Erythroblast (primary cell): ENCODE measurements around the gene CTAG2.
"Not testable (repeated sequence)": the region's sequence is repeated elsewhere in the genome, so short reads cannot be mapped to it uniquely, and the experiment has no call there.

Experiments
- GATA1 ChIP-seq: IDR thresholded peaks from 2 replicates; pipeline ENCODE4 v1.6.1; 2011; ENCODE audit warnings: low read depth, mild to moderate bottlenecking, control low read depth, low read length, moderate library complexity
- POLR2A ChIP-seq: IDR thresholded peaks from 2 replicates; pipeline ENCODE4 v1.6.1; 2011; ENCODE audit warnings: mild to moderate bottlenecking, low read length

DNA sequence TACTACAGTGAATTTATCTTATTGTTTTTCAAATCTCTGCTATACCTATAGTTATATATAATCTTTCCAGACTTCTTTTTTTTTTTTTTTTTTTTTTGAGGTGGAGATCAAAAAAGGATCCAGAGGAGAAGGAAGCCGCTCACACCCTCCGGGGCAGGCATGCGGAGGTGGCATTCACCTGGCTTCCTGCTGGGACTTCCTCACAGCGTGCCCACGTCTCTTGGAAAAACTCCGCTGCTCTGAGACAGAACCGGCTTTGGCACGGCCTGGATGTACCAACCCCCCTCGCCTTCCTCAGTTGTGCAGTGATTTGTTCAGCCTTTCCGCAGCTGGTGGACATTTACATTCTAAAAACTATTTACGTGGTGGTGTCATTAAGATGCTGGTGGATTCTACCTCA lies 45.4 kb downstream of the CTAG2 start:
- TF ChIP-seq POLR2A, GATA1: not testable (repeated sequence)
